NCI-H345 (cell line): ENCODE measurements around the gene BIK.
"Not testable (repeated sequence)": the region's sequence is repeated elsewhere in the genome, so short reads cannot be mapped to it uniquely, and the experiment has no call there.

Experiments
- DNase-seq: peaks from one replicate; lab custom pipeline; 2025; lab: John Stamatoyannopoulos, UW

The BIK gene

GRCh38 chr22:43136255-43136654, 25.7 kb downstream of the BIK start:
- no peak for DNase-seq

- DNase-seq: no peak
These were observed 26.3 kb downstream of the BIK start for GRCh38 chr22:43136801-43137200.

- DNase-seq: peak; percentile 78
These were observed 32.5 kb downstream of the BIK start, which contains the start of gene MCAT for GRCh38 chr22:43142880-43143562. TSS of gene MCAT (minus strand) at chr22:43143398. CDS start at chr22:43143348, 50 bp downstream.

- no peak for DNase-seq
These were observed 34.4 kb downstream of the BIK start for GRCh38 chr22:43144949-43145348.

- DNase-seq: not testable (repeated sequence)
These were observed 34.8 kb downstream of the BIK start for GRCh38 chr22:43145371-43145770.

GRCh38 chr22:43146332-43146731, 35.8 kb downstream of the BIK start:
- not testable (repeated sequence) for DNase-seq

- no peak for DNase-seq
These were observed 37.3 kb downstream of the BIK start for GRCh38 chr22:43147821-43148220.

GRCh38 chr22:43148581-43148980, 38.0 kb downstream of the BIK start:
- no peak for DNase-seq

- DNase-seq: no peak
These were observed 40.2 kb downstream of the BIK start for GRCh38 chr22:43150731-43151206.

- no peak for DNase-seq
These were observed 40.9 kb downstream of the BIK start, which contains the start of gene TSPO for GRCh38 chr22:43151251-43152002. TSS of gene TSPO (plus strand) at chr22:43151559. CDS start at chr22:43159239, 7,680 bp downstream.

- no peak for DNase-seq
These were observed 41.4 kb downstream of the BIK start for GRCh38 chr22:43152003-43152356.

GRCh38 chr22:43152357-43153071, 42.0 kb downstream of the BIK start:
- peak; percentile 24 for DNase-seq

- DNase-seq: no peak
These were observed 43.3 kb downstream of the BIK start for GRCh38 chr22:43153899-43154298.

GRCh38 chr22:43154887-43155536, 44.5 kb downstream of the BIK start:
- no peak for DNase-seq

- no peak for DNase-seq
These were observed 45.2 kb downstream of the BIK start for GRCh38 chr22:43155789-43156188.

- no peak for DNase-seq
These were observed 45.9 kb downstream of the BIK start for GRCh38 chr22:43156413-43156812.

GRCh38 chr22:43157874-43158546, 47.5 kb downstream of the BIK start:
- DNase-seq: no peak

- DNase-seq: no peak
These were observed 48.4 kb downstream of the BIK start for GRCh38 chr22:43158778-43159483.

- peak; percentile 35 for DNase-seq
These were observed 49.1 kb downstream of the BIK start for GRCh38 chr22:43159484-43160178.

GRCh38 chr22:43160497-43161126, 50.1 kb downstream of the BIK start:
- no peak for DNase-seq
